DMS 273 (cell line): ENCODE measurements around the gene SS18L1.

Experiments used
- DNase-seq: peaks from one replicate; lab custom pipeline; 2025; ENCODE audit not compliant: unreplicated experiment; lab: John Stamatoyannopoulos, UW

SS18L1 gene

DNA sequence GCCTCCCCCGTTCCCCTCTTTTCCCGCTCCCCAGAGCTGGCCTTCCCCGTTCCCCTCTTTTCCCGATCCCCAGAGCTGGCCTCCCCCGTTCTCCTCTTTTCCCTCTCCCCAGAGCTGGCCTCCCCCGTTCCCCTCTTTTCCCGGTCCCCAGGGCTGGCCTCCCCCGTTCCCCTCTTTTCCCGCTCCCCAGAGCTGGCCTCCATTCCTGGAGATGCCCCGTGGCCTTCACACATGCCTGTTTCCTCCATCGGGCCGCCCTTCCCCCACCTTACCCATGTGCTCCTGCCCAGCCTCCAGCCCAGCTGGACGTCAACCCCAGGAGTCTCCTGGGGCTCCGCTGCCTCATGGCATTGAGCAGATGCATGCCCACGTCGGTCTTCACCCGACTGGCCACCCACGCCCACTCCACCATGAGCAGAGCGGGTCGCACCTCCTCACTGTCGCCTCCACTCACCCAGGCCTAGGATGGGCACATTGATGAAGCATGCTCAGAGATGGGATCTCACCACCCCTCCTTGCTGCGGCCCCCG lies 8.3 kb downstream of the SS18L1 start:
- DNase-seq, result no peak

DNA sequence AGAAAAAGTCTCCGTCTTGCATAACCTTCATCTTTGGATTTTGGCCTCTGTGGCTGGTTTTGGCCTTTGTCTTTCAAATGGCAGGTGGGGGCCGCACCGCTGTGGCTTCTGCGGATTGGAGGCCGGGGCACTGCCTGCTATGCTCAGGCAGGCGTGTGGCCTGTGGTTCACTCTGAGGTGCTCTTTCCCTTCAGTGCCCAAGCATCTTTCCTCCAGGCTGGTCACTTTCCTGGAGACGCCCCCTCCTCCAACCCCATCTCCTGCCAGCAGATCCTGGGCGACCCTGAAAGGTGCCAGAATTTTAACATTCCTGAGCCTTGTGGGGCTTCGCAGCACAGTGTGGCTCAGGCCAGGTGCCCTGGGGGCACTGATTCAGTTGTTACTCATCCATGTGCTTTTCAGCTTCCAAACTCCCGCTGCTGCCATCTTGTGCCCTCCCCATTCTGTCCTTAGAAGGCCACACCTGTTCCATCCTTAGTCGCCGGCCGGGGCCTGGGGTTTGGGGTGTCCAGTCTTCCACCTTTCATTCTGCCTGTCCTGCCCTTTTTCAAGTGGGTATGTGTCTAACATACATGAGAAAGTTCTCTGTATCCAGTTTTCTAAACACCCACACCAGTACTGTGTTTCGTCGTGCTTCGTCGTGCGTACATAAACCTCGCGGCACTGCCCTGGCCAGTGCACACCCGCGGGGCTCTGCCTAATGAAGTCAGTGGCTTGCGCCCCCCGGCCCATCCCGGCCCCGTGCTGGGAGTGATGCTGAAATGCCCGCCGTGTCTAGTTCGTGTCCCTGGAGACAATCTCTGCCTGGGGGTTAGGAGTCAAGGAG lies 12.1 kb downstream of the SS18L1 start:
- DNase-seq, result no peak

- DNase-seq, result no peak
Measured at GRCh38 chr20:62156254-62156556, 12.6 kb downstream of the SS18L1 start.

GRCh38 chr20:62156592-62157386 lies 13.2 kb downstream of the SS18L1 start:
- DNase-seq, result peak; percentile 85

- no peak for DNase-seq
Measured at GRCh38 chr20:62157387-62158087, 14.0 kb downstream of the SS18L1 start.

- DNase-seq, result no peak
Measured at GRCh38 chr20:62158088-62158400, 14.5 kb downstream of the SS18L1 start.

DNA sequence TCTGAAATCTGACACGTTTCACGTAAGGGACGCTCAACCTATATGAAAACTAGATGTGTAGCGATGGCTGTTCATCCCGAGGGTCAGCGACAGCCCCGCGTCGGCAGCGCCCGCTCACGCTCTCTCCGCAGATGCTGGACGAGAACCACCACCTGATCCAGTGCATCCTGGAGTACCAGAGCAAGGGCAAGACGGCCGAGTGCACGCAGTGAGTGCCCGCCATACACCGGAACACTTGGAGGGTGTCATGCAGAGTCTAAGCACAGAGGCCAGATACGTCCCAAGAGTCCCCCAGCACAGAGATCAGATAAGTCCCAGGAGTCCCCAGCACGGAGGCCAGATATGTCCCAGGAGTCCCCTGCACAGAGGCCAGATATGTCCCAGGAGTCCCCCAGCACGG lies 15.0 kb downstream of the SS18L1 start:
- no peak for DNase-seq

DNA sequence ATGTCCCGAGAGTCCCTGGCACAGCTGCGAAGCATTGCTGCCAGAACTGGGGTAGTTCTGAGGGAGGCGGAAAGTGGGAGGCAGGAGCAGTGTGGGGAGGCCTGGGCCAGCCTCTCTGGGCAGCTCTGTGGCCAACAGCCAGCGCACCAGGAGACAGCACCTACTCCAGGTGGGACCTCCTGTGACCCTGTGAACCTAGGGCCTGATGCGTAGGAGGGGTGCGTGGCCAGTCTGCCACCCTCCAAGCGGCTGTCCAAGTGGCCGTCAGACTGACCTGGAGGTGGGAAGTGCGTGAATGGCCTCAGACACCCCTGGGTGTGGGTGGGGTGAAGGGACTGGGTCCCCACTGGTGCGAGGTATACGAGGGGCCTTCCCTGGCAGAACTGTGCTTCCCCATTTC lies 15.5 kb downstream of the SS18L1 start:
- no peak for DNase-seq

DNA sequence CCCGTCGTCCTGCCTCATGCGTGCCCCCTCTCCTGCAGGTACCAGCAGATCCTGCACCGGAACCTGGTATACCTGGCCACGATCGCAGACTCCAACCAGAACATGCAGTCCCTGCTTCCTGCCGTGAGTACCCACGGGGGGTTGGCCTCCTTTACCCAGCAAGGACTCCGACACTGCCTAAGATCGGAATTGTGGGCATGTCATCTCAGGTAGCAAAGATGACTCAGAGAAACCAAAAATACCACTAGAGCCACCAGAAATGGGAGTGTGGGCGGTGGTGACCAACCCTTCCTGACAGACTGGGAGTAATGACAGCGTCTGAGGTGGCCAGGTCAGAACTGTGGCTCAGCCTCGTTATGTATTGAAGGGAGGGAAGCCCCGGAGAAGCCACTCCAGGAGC lies 16.3 kb downstream of the SS18L1 start:
- DNase-seq, result no peak

GRCh38 chr20:62160253-62160652 lies 16.7 kb downstream of the SS18L1 start:
- no peak for DNase-seq

DNA sequence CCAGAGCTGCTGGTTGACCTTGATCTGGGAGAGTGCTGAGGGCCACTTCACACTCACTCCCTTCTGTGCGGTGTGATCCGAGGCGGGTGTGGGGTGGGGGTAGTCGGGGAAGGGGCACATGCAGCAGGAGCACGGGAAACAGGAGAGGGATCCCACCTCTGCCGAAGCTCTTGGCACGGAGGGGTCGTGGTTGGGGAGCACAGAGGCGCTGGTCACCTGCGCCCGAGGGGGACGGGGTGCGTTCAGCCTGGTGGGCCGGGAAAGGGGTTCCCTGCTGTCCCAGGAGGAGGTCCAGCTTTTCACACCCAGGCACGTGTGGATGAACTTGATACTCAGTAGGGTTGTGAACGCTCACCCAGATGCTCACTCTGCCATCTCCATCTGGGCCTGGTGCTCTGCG lies 17.3 kb downstream of the SS18L1 start:
- DNase-seq, result no peak

DNA sequence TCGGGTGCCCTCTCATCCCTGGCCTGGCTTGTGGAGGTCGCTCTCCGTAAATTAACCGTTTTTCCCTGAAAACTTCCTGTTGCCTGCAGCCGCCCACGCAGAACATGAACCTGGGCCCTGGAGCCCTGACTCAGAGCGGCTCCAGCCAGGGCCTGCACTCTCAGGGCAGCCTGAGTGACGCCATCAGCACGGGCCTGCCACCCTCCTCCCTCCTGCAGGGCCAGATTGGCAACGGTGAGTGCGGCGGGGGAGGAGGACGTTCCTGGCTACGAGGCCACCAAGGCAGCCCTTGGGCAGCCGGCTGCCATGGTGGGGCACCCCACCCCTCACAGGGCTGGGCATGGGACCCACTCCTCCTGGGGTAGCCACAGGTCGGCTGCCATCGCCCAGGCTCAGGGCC lies 17.8 kb downstream of the SS18L1 start:
- no peak for DNase-seq

DNA sequence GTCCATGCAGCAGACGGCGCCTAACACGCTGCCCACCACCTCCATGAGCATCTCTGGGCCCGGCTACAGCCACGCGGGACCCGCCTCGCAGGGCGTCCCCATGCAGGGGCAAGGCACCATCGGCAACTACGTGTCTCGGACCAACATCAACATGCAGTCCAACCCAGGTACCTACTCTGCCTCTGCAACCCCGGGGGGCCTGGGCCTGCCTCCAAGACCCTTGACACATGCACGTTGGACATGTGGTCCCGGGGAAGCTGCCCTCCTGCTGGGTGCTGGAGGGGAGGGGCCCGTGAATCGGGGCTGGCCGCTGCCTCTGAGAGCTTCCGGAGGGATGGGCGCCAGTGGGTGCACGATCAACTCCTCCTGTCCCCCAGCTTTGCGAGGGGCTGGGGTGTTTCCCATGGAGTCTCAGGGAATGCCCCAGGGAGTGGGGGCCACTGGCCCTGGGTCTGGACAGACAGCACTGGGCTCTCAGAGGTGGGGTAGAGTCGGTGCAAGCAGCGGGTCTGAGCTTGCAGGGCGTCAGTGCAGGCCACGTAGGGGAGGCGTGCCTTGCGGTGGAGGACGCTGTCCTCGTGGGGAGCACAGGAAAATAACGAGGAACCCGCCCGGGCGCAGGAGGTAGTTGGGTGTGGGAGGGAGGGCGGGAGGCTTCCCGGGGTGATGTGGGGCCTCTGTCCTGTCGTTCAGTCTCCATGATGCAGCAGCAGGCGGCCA lies 19.4 kb downstream of the SS18L1 start:
- DNase-seq, result no peak

DNA sequence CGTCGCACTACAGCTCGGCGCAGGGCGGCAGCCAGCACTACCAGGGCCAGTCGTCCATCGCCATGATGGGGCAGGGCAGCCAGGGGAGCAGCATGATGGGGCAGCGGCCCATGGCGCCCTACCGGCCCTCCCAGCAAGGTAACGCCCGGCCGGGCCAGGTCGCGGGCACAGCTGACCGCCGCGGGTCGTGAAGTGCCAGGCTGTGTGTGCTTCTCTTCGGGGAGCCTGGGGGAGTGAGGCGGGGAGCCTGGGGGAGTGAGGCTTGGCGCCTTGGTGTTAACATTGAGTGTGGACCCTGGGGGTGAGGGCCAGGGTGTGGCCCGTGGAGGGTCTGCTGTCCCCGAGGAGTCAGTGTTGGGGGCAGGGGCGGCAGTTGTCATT lies 19.9 kb downstream of the SS18L1 start:
- DNase-seq, result no peak

- no peak for DNase-seq
Measured at GRCh38 chr20:62163986-62164762, 20.6 kb downstream of the SS18L1 start.

DNA sequence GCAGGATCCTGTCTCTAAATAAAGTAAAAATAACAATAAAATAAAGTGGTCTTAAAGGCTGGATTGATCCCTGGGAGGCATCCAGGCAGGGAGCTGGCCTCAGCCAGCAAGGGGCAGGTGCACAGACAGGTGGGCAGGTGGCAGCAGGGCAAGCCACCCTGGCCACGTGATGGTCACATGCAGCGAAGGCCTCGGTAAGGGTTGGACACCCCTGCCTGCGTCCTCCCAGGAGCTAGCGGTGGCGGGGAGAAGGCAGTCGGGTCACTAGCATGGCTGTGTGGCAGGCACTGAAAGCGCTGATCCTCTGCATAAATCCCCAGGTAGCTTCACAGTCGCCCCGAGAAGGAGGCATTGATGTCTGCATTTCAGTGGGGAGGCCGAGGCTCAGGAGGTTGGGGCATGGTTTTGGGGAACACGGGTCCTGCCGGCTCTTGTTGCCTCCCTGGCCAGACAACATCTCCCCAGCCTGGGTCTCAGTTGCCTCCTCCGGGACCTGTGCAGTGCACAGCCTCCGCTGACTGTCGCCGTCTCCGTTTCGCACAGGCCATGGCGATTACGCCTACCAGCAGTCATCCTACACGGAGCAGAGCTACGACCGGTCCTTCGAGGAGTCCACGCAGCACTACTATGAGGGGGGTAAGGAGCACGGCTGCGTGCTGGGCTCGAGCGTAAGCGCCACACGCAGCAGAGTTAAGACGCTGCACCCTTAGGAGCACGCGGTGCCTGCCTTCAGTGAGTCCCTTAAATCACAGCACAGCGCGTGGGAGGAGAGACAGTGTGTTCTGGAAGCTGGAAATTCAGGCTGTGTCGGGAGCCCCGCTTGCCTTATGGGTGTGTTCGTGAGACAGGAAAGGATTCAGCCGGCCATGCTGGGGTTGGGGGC lies 21.6 kb downstream of the SS18L1 start:
- no peak for DNase-seq

DNA sequence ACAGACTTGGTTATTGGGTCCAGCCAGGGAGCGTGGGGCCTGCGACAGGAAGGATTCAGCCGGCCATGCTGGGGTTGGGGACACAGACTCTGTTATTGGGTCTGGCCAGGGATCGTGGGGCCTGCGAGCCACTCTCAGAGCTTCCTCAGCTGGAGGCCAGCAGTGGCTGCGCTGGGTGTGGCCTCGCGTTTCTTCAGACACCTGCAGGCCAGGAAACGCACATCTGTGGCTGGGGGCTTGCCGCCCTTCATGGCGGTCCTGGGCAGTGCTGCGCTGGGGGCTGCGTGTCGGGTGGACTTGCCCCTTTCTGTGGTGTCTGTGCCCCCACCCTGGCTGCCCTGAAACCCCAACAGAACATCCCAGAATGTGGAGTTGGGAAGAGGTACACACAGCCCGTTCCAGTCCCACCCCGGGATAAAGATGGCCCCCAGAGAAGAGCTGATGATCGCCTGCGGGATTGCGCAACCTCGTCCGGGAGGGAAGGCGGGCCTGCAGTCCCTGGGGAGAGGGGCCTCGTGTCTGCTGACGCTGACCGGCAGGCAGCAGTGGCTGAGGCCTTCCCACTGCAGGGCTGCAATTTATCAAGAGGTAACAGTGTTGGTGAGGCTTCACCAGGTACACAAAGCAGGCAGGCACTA lies 22.3 kb downstream of the SS18L1 start:
- no peak for DNase-seq

- no peak for DNase-seq
Measured at GRCh38 chr20:62167474-62167873, 23.9 kb downstream of the SS18L1 start.

- DNase-seq, result peak; percentile 79
Measured at GRCh38 chr20:62168061-62168460, 24.5 kb downstream of the SS18L1 start.
